ENCODE measurements around the gene RHOBTB1. TPM values are rescaled to one million over a fixed set of nuclear protein-coding genes. Genes with fewer than 3 reads are reported as not detected.
"Not testable (repeated sequence)": the region's sequence is repeated elsewhere in the genome, so short reads cannot be mapped to it uniquely, and the experiment has no call there.

RHOBTB1 gene
- total RNA-seq, 2 experiments from 2014 or later = 0.05 TPM; not detected in 1

GRCh38 chr10:60974463-60975149 is 30.6 kb upstream of the RHOBTB1 start:
- H3K9me3 Mint-ChIP-seq = no peaks in the 10 kb centered on the region
- H3K4me3 Mint-ChIP-seq = no peak overlapping the region
- POLR2A ChIA-PET = no interaction called here

GRCh38 chr10:60973086-60973485 is 29.1 kb upstream of the RHOBTB1 start:
- no peaks in the 10 kb centered on the region for H3K9me3 Mint-ChIP-seq
- H3K36me3 Mint-ChIP-seq (ENCODE audit: low read depth) = no peaks in the 10 kb centered on the region
- H3K4me3 Mint-ChIP-seq = no peak overlapping the region
- no peak overlapping the region for H3K27ac Mint-ChIP-seq
- H3K27me3 Mint-ChIP-seq = peaks cover 19% of the 10 kb centered on the region
- ChIA-PET CTCF (no interaction called here), POLR2A (no interaction called here)
- DNase-seq = no peak
- peaks cover 4% of the 10 kb centered on the region for H3K4me1 Mint-ChIP-seq

More at GRCh38 chr10:60974463-60975149, 30.6 kb upstream of the RHOBTB1 start:
- Mint-ChIP-seq H3K27me3 (peaks cover 14% of the 10 kb centered on the region), H3K4me1 (no peaks in the 10 kb centered on the region), H3K27ac (no peak overlapping the region), H3K36me3 (ENCODE audit: low read depth) (no peaks in the 10 kb centered on the region)
- no peak for DNase-seq
- CTCF ChIA-PET = no interaction called here

- POLR2A ChIA-PET, H3K27ac Mint-ChIP-seq, CTCF ChIA-PET: not testable (repeated sequence)
Observed at GRCh38 chr10:60972181-60972580, 28.2 kb upstream of the RHOBTB1 start.

GRCh38 chr10:60970526-60970925 is 26.5 kb upstream of the RHOBTB1 start:
- Mint-ChIP-seq H3K27me3 (peaks cover 23% of the 10 kb centered on the region), H3K27ac (no peak overlapping the region), H3K4me1 (peaks cover 10% of the 10 kb centered on the region), H3K36me3 (ENCODE audit: low read depth) (no peaks in the 10 kb centered on the region), H3K4me3 (no peak overlapping the region), H3K9me3 (no peaks in the 10 kb centered on the region)
- POLR2A ChIA-PET = no interaction called here
- no peak for DNase-seq
- CTCF ChIA-PET = interaction anchor here (1.6 kb wide), 1 partner anchor 10 kb away, joined by 4 read pairs; no protein-coding TSS in a partner anchor

More at GRCh38 chr10:60972181-60972580, 28.2 kb upstream of the RHOBTB1 start:
- H3K4me3 Mint-ChIP-seq; H3K9me3 Mint-ChIP-seq; H3K4me1 Mint-ChIP-seq; DNase-seq; H3K36me3 Mint-ChIP-seq (ENCODE audit: low read depth): not testable (repeated sequence)
- H3K27me3 Mint-ChIP-seq = peaks cover 18% of the 10 kb centered on the region

GRCh38 chr10:60968504-60968903 is 24.5 kb upstream of the RHOBTB1 start:
- Mint-ChIP-seq H3K4me1 (peaks cover 13% of the 10 kb centered on the region), H3K27ac (no peak overlapping the region), H3K4me3 (no peak overlapping the region), H3K27me3 (peaks cover 20% of the 10 kb centered on the region), H3K36me3 (ENCODE audit: low read depth) (no peaks in the 10 kb centered on the region), H3K9me3 (no peaks in the 10 kb centered on the region)
- POLR2A ChIA-PET = no interaction called here
- DNase-seq = no peak
- CTCF ChIA-PET = no interaction called here

GRCh38 chr10:60967854-60968484 is 24.0 kb upstream of the RHOBTB1 start:
- ChIA-PET CTCF (no interaction called here), POLR2A (no interaction called here)
- H3K4me3 Mint-ChIP-seq = no peak overlapping the region
- H3K27ac Mint-ChIP-seq = no peak overlapping the region
- H3K4me1 Mint-ChIP-seq = peaks cover 13% of the 10 kb centered on the region
- no peak for DNase-seq
- no peaks in the 10 kb centered on the region for H3K36me3 Mint-ChIP-seq (ENCODE audit: low read depth)
- H3K9me3 Mint-ChIP-seq = no peaks in the 10 kb centered on the region
- peaks cover 20% of the 10 kb centered on the region for H3K27me3 Mint-ChIP-seq

GRCh38 chr10:60967260-60967659 is 23.3 kb upstream of the RHOBTB1 start:
- no peak for DNase-seq
- H3K27ac Mint-ChIP-seq = no peak overlapping the region
- H3K4me3 Mint-ChIP-seq = no peak overlapping the region
- peaks cover 13% of the 10 kb centered on the region for H3K4me1 Mint-ChIP-seq
- no peaks in the 10 kb centered on the region for H3K9me3 Mint-ChIP-seq
- no peaks in the 10 kb centered on the region for H3K36me3 Mint-ChIP-seq (ENCODE audit: low read depth)
- CTCF ChIA-PET = interaction anchor here (1.5 kb wide), 1 partner anchor 151 kb away, joined by 4 read pairs; no protein-coding TSS in a partner anchor
- POLR2A ChIA-PET = no interaction called here
- peaks cover 21% of the 10 kb centered on the region for H3K27me3 Mint-ChIP-seq

GRCh38 chr10:60965696-60966095 is 21.7 kb upstream of the RHOBTB1 start:
- Mint-ChIP-seq H3K27ac (no peak overlapping the region), H3K9me3 (no peaks in the 10 kb centered on the region), H3K4me3 (no peak overlapping the region), H3K27me3 (peaks cover 19% of the 10 kb centered on the region), H3K36me3 (ENCODE audit: low read depth) (no peaks in the 10 kb centered on the region), H3K4me1 (peaks cover 13% of the 10 kb centered on the region)
- CTCF ChIA-PET = interaction anchor here (1.1 to 1.7 kb wide), 2 partner anchors 11 to 146 kb away, joined by 3 to 9 read pairs; no protein-coding TSS in a partner anchor
- no peak for DNase-seq
- POLR2A ChIA-PET = no interaction called here

- H3K36me3 Mint-ChIP-seq (ENCODE audit: low read depth) = no peaks in the 10 kb centered on the region
- POLR2A ChIA-PET = no interaction called here
- no peak overlapping the region for H3K27ac Mint-ChIP-seq
- H3K9me3 Mint-ChIP-seq = no peaks in the 10 kb centered on the region
- DNase-seq = peak; percentile 54
- H3K4me1 Mint-ChIP-seq = peaks cover 13% of the 10 kb centered on the region
- H3K27me3 Mint-ChIP-seq = peaks cover 19% of the 10 kb centered on the region
- H3K4me3 Mint-ChIP-seq = no peak overlapping the region
- CTCF ChIA-PET = interaction anchor here (1.0 to 1.7 kb wide), 4 partner anchors 82 to 152 kb away, joined by 3 to 9 read pairs (median 4); no protein-coding TSS in a partner anchor
Observed at GRCh38 chr10:60964257-60965235, 20.6 kb upstream of the RHOBTB1 start.

- Mint-ChIP-seq H3K27me3 (peaks cover 15% of the 10 kb centered on the region), H3K4me3 (no peak overlapping the region), H3K36me3 (ENCODE audit: low read depth) (no peaks in the 10 kb centered on the region), H3K4me1 (peaks cover 13% of the 10 kb centered on the region), H3K9me3 (no peaks in the 10 kb centered on the region), H3K27ac (no peak overlapping the region)
- ChIA-PET CTCF (interaction anchor here (1.0 to 1.7 kb wide), 4 partner anchors 81 to 151 kb away, joined by 3 to 9 read pairs (median 4); no protein-coding TSS in a partner anchor), POLR2A (no interaction called here)
- no peak for DNase-seq
Observed at GRCh38 chr10:60963441-60964256, 19.7 kb upstream of the RHOBTB1 start.

- Mint-ChIP-seq H3K4me1 (peaks cover 8% of the 10 kb centered on the region), H3K9me3 (no peaks in the 10 kb centered on the region), H3K27ac (no peak overlapping the region), H3K4me3 (no peak overlapping the region), H3K36me3 (ENCODE audit: low read depth) (no peaks in the 10 kb centered on the region), H3K27me3 (peaks cover 12% of the 10 kb centered on the region)
- POLR2A ChIA-PET = no interaction called here
- DNase-seq = no peak
- CTCF ChIA-PET = no interaction called here
Observed at GRCh38 chr10:60962946-60963345, 19.0 kb upstream of the RHOBTB1 start.

- H3K27me3 Mint-ChIP-seq = peaks cover 10% of the 10 kb centered on the region
- no peak for DNase-seq
- ChIA-PET POLR2A (no interaction called here), CTCF (interaction anchor here (0.9 to 1.6 kb wide), 3 partner anchors 9 to 11 kb away, joined by 3 to 4 read pairs (median 4); no protein-coding TSS in a partner anchor)
- H3K36me3 Mint-ChIP-seq (ENCODE audit: low read depth) = no peaks in the 10 kb centered on the region
- no peak overlapping the region for H3K27ac Mint-ChIP-seq
- peaks cover 3% of the 10 kb centered on the region for H3K4me1 Mint-ChIP-seq
- no peaks in the 10 kb centered on the region for H3K9me3 Mint-ChIP-seq
- H3K4me3 Mint-ChIP-seq = no peak overlapping the region
Observed at GRCh38 chr10:60960913-60961312, 16.9 kb upstream of the RHOBTB1 start.
